T-helper 1 cell treated with Interleukin-12 subunit alpha and Interleukin-12 subunit beta and Interleukin-4 antibody, amounts not matched to agents 30 μg/mL and 1 μg/mL, for 36 hours (primary cell): ENCODE measurements around the gene SLC9A4.
"Not testable (repeated sequence)": the region's sequence is repeated elsewhere in the genome, so short reads cannot be mapped to it uniquely, and the experiment has no call there.

Source experiments
- H3K27ac Mint-ChIP-seq: one replicate; pipeline ENCODE4 v1.8.0; 2021; ENCODE audit warnings: mild to moderate bottlenecking, mixed read lengths
- H3K27me3 Mint-ChIP-seq: one replicate; pipeline ENCODE4 v1.8.0; 2021; ENCODE audit warnings: low read depth, mixed read lengths
- H3K36me3 Mint-ChIP-seq: one replicate; pipeline ENCODE4 v1.8.0; 2021; ENCODE audit warnings: low read depth, mixed read lengths
- H3K4me1 Mint-ChIP-seq: one replicate; pipeline ENCODE4 v1.8.0; 2021; ENCODE audit warnings: low read depth, mixed read lengths
- H3K4me3 Mint-ChIP-seq: one replicate; pipeline ENCODE4 v1.8.0; 2021; ENCODE audit warnings: mild to moderate bottlenecking, moderate library complexity, mixed read lengths
- H3K9me3 Mint-ChIP-seq: one replicate; pipeline ENCODE4 v1.8.0; 2021; ENCODE audit warnings: mixed read lengths

SLC9A4 gene

GRCh38 chr2:102522162-102522561 is 49.1 kb downstream of the SLC9A4 start:
- no peak overlapping the region for H3K4me3 Mint-ChIP-seq
- H3K4me1 Mint-ChIP-seq, result no peaks in the 10 kb centered on the region
- H3K9me3 Mint-ChIP-seq, result no peaks in the 10 kb centered on the region
- H3K27me3 Mint-ChIP-seq, result peaks cover 12% of the 10 kb centered on the region
- no peak overlapping the region for H3K27ac Mint-ChIP-seq
- H3K36me3 Mint-ChIP-seq, result no peaks in the 10 kb centered on the region

GRCh38 chr2:102522890-102523289 is 49.9 kb downstream of the SLC9A4 start:
- no peaks in the 10 kb centered on the region for H3K4me1 Mint-ChIP-seq
- no peak overlapping the region for H3K27ac Mint-ChIP-seq
- no peaks in the 10 kb centered on the region for H3K36me3 Mint-ChIP-seq
- no peak overlapping the region for H3K4me3 Mint-ChIP-seq
- peaks cover 7% of the 10 kb centered on the region for H3K27me3 Mint-ChIP-seq
- H3K9me3 Mint-ChIP-seq, result no peaks in the 10 kb centered on the region

- Mint-ChIP-seq H3K4me1 (no peaks in the 10 kb centered on the region), H3K4me3 (no peak overlapping the region), H3K27ac (no peak overlapping the region), H3K9me3 (no peaks in the 10 kb centered on the region), H3K36me3 (no peaks in the 10 kb centered on the region), H3K27me3 (peaks cover 4% of the 10 kb centered on the region)
Measured at GRCh38 chr2:102523651-102524050, 50.6 kb downstream of the SLC9A4 start.

GRCh38 chr2:102527086-102527485 is 54.1 kb downstream of the SLC9A4 start:
- no peaks in the 10 kb centered on the region for H3K36me3 Mint-ChIP-seq
- H3K27ac Mint-ChIP-seq, result no peak overlapping the region
- H3K27me3 Mint-ChIP-seq, result no peaks in the 10 kb centered on the region
- no peak overlapping the region for H3K4me3 Mint-ChIP-seq
- no peaks in the 10 kb centered on the region for H3K9me3 Mint-ChIP-seq
- H3K4me1 Mint-ChIP-seq, result no peaks in the 10 kb centered on the region

- H3K36me3 Mint-ChIP-seq, result no peaks in the 10 kb centered on the region
- H3K27me3 Mint-ChIP-seq, result peaks cover 13% of the 10 kb centered on the region
- no peak overlapping the region for H3K4me3 Mint-ChIP-seq
- peaks cover 3% of the 10 kb centered on the region for H3K9me3 Mint-ChIP-seq
- no peak overlapping the region for H3K27ac Mint-ChIP-seq
- no peaks in the 10 kb centered on the region for H3K4me1 Mint-ChIP-seq
Measured at GRCh38 chr2:102538491-102538890, 65.5 kb downstream of the SLC9A4 start.

GRCh38 chr2:102540882-102541281 is 67.9 kb downstream of the SLC9A4 start:
- Mint-ChIP-seq H3K36me3 (no peaks in the 10 kb centered on the region), H3K4me1 (no peaks in the 10 kb centered on the region), H3K9me3 (no peaks in the 10 kb centered on the region), H3K27ac (no peak overlapping the region), H3K4me3 (no peak overlapping the region), H3K27me3 (peaks cover 10% of the 10 kb centered on the region)

GRCh38 chr2:102544182-102544581 is 71.2 kb downstream of the SLC9A4 start:
- Mint-ChIP-seq H3K27me3 (peaks cover 7% of the 10 kb centered on the region), H3K27ac (no peak overlapping the region), H3K36me3 (peaks cover 2% of the 10 kb centered on the region), H3K4me3 (no peak overlapping the region), H3K4me1 (no peaks in the 10 kb centered on the region), H3K9me3 (peaks cover 19% of the 10 kb centered on the region)

GRCh38 chr2:102547462-102547861 is 74.4 kb downstream of the SLC9A4 start:
- H3K27ac Mint-ChIP-seq, result no peak overlapping the region
- H3K4me3 Mint-ChIP-seq, result no peak overlapping the region
- no peaks in the 10 kb centered on the region for H3K4me1 Mint-ChIP-seq
- H3K9me3 Mint-ChIP-seq, result peaks cover 25% of the 10 kb centered on the region
- peaks cover 2% of the 10 kb centered on the region for H3K36me3 Mint-ChIP-seq
- H3K27me3 Mint-ChIP-seq, result no peaks in the 10 kb centered on the region

GRCh38 chr2:102549027-102549426 is 76.0 kb downstream of the SLC9A4 start:
- Mint-ChIP-seq H3K4me1 (no peaks in the 10 kb centered on the region), H3K36me3 (peaks cover 2% of the 10 kb centered on the region), H3K4me3 (no peak overlapping the region), H3K27ac (no peak overlapping the region), H3K27me3 (no peaks in the 10 kb centered on the region), H3K9me3 (peaks cover 25% of the 10 kb centered on the region)

GRCh38 chr2:102550151-102550550 is 77.1 kb downstream of the SLC9A4 start:
- H3K9me3 Mint-ChIP-seq, result peaks cover 25% of the 10 kb centered on the region
- H3K4me1 Mint-ChIP-seq, result no peaks in the 10 kb centered on the region
- peaks cover 2% of the 10 kb centered on the region for H3K36me3 Mint-ChIP-seq
- no peak overlapping the region for H3K4me3 Mint-ChIP-seq
- no peaks in the 10 kb centered on the region for H3K27me3 Mint-ChIP-seq
- no peak overlapping the region for H3K27ac Mint-ChIP-seq

GRCh38 chr2:102551329-102552096 is 78.5 kb downstream of the SLC9A4 start:
- Mint-ChIP-seq H3K4me3 (no peak overlapping the region), H3K27ac (no peak overlapping the region), H3K36me3 (peaks cover 2% of the 10 kb centered on the region), H3K9me3 (peaks cover 25% of the 10 kb centered on the region), H3K4me1 (no peaks in the 10 kb centered on the region), H3K27me3 (no peaks in the 10 kb centered on the region)

- H3K9me3 Mint-ChIP-seq, result peaks cover 11% of the 10 kb centered on the region
- no peaks in the 10 kb centered on the region for H3K27me3 Mint-ChIP-seq
- peaks cover 2% of the 10 kb centered on the region for H3K36me3 Mint-ChIP-seq
- no peak overlapping the region for H3K27ac Mint-ChIP-seq
- no peak overlapping the region for H3K4me3 Mint-ChIP-seq
- no peaks in the 10 kb centered on the region for H3K4me1 Mint-ChIP-seq
Measured at GRCh38 chr2:102553601-102554000, 80.6 kb downstream of the SLC9A4 start.

- H3K4me1 Mint-ChIP-seq, result no peaks in the 10 kb centered on the region
- H3K36me3 Mint-ChIP-seq, result no peaks in the 10 kb centered on the region
- no peaks in the 10 kb centered on the region for H3K27me3 Mint-ChIP-seq
- H3K4me3 Mint-ChIP-seq, result no peak overlapping the region
- no peak overlapping the region for H3K27ac Mint-ChIP-seq
- H3K9me3 Mint-ChIP-seq, result no peaks in the 10 kb centered on the region
Measured at GRCh38 chr2:102558463-102558862, 85.4 kb downstream of the SLC9A4 start.

- H3K9me3 Mint-ChIP-seq, result peaks cover 19% of the 10 kb centered on the region
- H3K4me3 Mint-ChIP-seq, H3K27ac Mint-ChIP-seq: not testable (repeated sequence)
Measured at GRCh38 chr2:102562542-102562941, 89.5 kb downstream of the SLC9A4 start.

GRCh38 chr2:102575888-102576287 is 102.9 kb downstream of the SLC9A4 start:
- H3K9me3 Mint-ChIP-seq, result peaks cover 4% of the 10 kb centered on the region
- H3K4me1 Mint-ChIP-seq, result no peaks in the 10 kb centered on the region
- no peak overlapping the region for H3K4me3 Mint-ChIP-seq
- no peaks in the 10 kb centered on the region for H3K36me3 Mint-ChIP-seq
- no peak overlapping the region for H3K27ac Mint-ChIP-seq
- H3K27me3 Mint-ChIP-seq, result peaks cover 13% of the 10 kb centered on the region

More at GRCh38 chr2:102562542-102562941, 89.5 kb downstream of the SLC9A4 start:
- not testable (repeated sequence) for H3K4me1 Mint-ChIP-seq, H3K27me3 Mint-ChIP-seq, H3K36me3 Mint-ChIP-seq
